DND-41 (cell line): ENCODE measurements around the gene TSHZ3.

Experiments used
- EZH2 ChIP-seq: IDR thresholded peaks from 3 replicates; pipeline ENCODE4 v1.6.1; 2012; ENCODE audit warnings: borderline replicate concordance, low read depth, mild to moderate bottlenecking, moderate library complexity, low read length, inconsistent platforms; ENCODE audit not compliant: severe bottlenecking
- TF ChIP-seq, protein P1 (sequence below): IDR thresholded peaks from 2 replicates; pipeline ENCODE4 v1.5.1; 2012; ENCODE audit warnings: borderline replicate concordance, low read length, moderate library complexity, mild to moderate bottlenecking; ENCODE audit not compliant: poor library complexity, severe bottlenecking; ENCODE audit errors: extremely low read depth

DNA sequence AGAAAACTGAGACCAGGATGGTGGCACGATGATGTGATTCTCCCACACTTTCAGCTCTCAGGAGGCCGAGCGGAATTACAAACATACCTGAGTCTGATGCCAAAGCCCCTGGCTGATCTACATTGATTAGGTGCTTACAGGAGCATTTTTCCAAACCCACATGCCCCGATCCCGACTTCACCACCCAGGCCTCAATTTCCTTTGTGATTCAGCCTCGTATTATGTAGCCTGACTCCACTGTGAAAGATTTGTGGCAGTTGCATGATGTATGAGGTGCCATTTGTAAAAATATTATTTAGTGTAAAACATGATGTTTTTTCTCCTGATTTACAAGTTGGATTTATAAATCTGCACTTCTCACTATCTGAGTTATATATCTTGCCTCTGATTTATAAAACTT, 118.0 kb downstream of the TSHZ3 start:
- TF ChIP-seq, protein P1, sequence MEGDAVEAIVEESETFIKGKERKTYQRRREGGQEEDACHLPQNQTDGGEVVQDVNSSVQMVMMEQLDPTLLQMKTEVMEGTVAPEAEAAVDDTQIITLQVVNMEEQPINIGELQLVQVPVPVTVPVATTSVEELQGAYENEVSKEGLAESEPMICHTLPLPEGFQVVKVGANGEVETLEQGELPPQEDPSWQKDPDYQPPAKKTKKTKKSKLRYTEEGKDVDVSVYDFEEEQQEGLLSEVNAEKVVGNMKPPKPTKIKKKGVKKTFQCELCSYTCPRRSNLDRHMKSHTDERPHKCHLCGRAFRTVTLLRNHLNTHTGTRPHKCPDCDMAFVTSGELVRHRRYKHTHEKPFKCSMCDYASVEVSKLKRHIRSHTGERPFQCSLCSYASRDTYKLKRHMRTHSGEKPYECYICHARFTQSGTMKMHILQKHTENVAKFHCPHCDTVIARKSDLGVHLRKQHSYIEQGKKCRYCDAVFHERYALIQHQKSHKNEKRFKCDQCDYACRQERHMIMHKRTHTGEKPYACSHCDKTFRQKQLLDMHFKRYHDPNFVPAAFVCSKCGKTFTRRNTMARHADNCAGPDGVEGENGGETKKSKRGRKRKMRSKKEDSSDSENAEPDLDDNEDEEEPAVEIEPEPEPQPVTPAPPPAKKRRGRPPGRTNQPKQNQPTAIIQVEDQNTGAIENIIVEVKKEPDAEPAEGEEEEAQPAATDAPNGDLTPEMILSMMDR = no peak
- TF ChIP-seq EZH2 = no peak
